Left cardiac atrium (tissue), 4 donors: Measurements from ENCODE around the gene DOCK1. TPM values are rescaled to one million over a fixed set of nuclear protein-coding genes. Genes with fewer than 3 reads are reported as not detected.

Source experiments
- ATAC-seq, 2 donors: fragments of 200-7000 bp; cut with Tn5 transposase; one replicate each; pipeline ENCODE4 v1.9.1; 2020; ENCODE audit warnings: mild to moderate bottlenecking in 2 of 2, moderate library complexity in 2 of 2
- DNase-seq: peaks from one replicate; pipeline ENCODE4 v3.0.0-alpha.2; 2020
- intact Hi-C, 2 donors: fragments of 100-400 bp; cut with DNase I; formaldehyde crosslinking; loops; one replicate each; pipeline versions ENCODE4 v1.14.1 to v1.15.1; 2022 to 2023
- total RNA-seq, 2 donors: library from RNA; stranded (reverse); fragmentation: NEBNext Ultra II Directional; extraction: Animal tissue kit (Norgen Biotek cat#: 25700); gene quantifications; one replicate each; pipeline ENCODE4 v1.2.1, GENCODE V29; 2021
- donor health status: DM: no; HTN: yes; CAD: no.
- donor health status: DM: no; HTN: yes; CAD: no; lungs with severe emphysema.
- donor health status: DM: yes; HTN: yes; CAD: no.
- donor health status: Dilated cardiomyopathy.

DOCK1 gene
- total RNA-seq, 2 donors from 2014 or later: 19.5 to 27.3 TPM

DNA sequence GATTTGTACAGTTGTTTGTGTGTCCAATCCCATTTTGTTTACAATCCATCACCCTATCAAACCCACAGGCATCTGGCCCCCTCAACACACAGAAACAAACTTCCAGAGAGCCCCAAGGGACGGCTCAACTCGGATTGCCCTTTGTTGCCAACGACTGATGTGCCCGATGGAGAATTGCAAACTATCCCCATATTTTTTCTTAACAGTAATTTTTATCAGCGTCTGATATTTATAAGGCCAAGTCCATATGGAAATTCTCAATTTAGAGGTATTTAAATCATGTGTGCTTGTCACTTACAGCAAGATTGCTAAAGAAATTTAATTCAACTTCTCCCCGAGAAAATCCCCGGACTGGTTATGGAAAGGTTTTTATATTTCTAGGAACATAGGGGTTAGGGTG, 530.0 kb downstream of the DOCK1 start:
- intact Hi-C loops: no loop called here
- DNase-seq (no peak), ATAC-seq (no peak)

DNA sequence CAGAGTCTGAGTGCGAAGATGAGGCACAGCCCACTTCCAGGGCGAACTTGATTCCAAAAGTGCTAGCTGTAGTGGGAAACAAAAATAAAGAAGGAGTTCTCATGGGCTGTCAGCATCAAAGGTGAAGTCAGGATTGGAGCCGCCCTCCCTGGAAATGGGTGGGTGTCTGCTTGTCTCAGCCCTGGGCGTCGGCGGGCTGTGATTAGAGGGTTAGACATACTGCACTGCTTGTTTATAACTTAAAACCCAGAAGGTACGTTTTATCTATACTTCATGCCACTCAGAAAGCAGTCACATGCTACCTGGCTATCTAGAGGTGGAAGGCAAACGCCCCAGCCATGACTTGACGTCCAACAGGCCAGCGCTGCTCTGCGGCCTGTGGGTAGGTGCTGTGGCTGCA, 535.1 kb downstream of the DOCK1 start:
- DNase-seq (no peak), ATAC-seq (no peak)
- intact Hi-C loops: no loop called here

DNA sequence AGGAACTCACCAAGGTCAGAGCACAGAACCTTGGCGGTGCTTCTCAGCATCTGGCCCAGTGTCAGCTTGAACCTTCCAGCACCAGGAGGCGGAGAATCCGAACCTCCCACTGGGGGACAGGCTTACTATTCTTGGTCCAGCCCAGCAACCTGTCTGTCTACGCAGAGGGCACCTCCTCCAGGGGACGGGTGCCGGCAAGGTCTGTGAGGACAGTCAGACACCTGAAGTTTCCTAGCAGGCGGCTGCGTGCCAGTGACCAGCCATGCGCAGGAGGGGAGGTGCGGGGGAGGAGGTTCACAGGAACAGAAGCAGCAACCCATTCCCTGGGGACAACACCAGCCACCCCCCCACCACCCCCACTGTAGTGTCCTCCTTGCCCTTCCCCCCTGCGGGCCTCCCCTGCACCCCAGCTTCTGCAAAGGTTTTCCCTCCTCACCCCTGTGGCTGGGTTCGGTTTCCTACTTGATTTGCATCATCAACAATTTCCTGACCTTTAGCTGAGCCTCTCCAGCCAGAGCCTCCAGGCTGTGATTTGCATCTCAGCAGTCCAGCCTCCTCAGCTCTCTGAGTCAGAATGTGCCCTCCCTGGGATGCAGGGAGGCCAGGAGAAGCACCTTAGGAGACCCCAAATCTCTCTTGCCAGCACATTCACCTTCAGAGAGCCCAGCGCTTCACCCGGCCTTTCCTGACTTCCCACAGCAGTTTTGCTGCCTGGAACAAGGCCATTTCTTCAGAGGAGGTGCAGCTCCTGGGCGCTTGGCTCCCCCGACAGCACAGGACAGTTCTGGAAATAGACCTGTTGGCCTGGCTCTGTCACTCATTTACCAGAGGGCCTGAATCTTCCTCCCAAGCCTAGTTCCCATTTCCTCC, 536.4 kb downstream of the DOCK1 start:
- DNase-seq: no peak
- intact Hi-C loops: no loop called here
- ATAC-seq: peak; percentile 27 to 30

DNA sequence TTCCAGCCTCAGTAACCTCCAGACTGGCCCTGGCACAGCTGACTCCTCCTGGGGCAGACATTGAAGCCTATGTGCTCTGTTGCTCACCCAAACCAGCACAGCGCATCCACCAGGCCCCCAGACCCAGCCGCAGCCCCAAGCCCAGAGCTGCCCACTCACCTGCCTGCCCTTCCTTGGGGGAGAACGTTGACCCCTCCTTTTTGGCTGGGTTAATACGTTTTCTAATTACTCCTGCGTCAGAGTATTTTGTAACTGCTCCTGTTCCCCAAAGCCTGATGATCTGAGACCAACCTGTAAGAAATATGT, 536.9 kb downstream of the DOCK1 start:
- ATAC-seq: no peak
- intact Hi-C loops: no loop called here
- no peak for DNase-seq

DNA sequence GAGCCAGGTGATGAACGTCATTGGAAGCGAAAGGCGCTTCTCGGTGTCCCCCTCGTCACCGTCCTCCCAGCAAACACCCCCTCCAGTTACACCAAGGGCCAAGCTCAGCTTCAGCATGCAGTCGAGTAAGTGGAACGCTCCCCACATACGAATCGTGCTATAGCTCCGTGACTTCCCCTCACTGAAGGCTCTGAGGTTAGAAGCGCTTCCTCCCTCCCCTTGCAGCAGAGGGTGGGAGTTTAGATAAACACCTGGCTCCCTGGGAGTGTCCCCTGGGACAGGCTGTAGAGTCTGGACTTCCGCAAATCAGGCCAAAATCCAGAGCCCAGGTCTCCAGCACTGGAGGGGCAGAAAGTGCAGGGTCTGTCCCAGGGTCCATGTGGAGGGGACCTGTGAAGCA, 538.9 kb downstream of the DOCK1 start:
- DNase-seq (no peak), ATAC-seq (no peak)
- intact Hi-C loops: no loop called here

DNA sequence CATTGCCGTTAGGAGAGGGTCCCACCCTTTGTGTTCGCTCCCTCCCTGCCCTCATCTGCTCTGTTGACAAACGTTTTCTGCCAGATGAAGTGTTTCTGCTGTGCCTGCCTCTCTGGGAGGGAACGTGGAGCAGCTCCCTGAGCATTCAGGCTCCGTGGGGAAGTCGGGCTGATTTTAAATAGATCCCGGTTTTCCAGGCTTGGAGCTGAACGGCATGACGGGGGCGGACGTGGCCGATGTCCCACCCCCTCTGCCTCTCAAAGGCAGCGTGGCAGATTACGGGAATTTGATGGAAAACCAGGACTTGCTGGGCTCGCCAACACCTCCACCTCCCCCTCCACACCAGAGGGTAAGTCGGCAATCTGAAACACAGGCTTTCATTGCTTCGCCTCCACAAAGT, 542.0 kb downstream of the DOCK1 start:
- no peak for DNase-seq
- ATAC-seq: no peak
- intact Hi-C loops: no loop called here

DNA sequence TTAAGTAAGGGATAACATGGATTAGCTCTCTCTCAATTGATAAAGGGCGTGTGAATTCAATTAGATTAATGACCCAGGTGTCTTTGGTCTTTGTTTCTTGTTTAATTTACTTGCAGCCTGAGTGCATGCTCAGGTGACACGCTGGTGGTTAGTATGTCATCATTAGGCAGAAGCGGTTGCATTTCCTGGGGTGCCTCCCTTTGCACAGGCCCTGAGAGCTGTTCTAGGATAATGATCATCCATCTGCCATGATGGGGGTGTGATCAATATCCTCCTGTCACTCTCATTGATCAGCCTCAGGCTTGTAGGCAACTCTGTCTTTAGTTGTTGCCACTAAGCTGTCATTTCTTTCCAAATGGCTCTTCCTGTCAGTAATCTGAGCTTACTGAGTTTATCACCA, 544.3 kb downstream of the DOCK1 start:
- ATAC-seq (no peak), DNase-seq (no peak)
- intact Hi-C loops: no loop called here

DNA sequence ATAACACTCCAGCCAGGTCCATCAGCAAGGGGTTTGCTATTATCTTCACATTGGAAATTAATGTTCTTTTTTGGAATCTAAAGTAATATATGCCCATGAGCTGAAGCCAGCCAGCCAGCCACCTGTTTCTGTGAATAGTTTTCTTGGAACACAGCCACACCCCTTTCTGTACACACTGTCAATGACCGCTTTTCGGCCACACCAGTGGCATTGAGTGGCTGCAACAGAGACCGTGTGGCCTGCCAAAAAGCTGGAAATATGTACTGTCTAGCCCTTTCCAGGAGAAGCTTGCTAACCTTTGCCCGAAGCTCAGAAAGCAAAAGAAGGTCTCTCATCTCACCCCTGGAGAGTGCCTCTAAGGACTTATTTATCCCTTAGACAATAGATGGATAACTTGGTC, 545.4 kb downstream of the DOCK1 start:
- ATAC-seq (no peak), DNase-seq (no peak)
- intact Hi-C loops: no loop called here

DNA sequence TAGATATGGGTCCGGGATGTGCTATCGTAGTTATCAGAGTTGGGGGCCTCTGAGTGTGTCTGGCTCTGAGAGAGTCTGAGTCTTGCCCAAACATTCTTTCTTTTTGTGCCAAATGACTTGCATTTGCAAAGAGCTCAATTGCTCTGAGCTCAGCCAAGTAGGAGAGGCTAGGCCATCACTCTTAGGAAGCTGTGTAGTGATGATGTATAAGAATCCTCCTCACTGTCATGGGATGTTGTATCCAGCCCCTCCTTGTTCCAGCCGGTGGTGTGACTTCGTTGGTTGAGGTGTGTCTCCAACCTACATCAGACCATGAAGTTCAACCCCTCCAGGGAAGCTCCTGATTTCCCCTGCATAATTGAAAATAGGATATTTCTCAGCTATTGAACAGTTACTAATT, 546.4 kb downstream of the DOCK1 start:
- no peak for DNase-seq
- intact Hi-C loops: no loop called here
- no peak for ATAC-seq

DNA sequence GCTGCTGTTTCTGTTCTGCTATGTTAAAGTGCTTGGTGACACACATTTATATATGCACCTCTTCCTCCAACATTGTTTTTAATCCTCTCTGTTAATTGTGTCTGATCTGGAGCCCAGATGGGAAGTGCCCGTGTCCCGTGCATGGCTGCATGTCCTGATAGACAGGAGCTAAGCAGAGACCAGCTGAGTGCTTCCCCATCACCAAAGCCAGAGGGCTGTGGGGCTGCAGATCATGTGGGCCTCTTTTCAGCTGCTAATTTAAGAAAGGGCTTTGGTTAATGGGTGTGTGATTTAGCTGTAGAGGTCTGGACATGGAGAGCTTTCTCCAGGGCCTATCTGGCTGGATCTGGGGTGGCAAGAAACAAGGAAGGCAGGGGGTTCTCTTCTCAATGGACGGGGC, 547.3 kb downstream of the DOCK1 start:
- DNase-seq (no peak), ATAC-seq (no peak)
- intact Hi-C loops: no loop called here

DNA sequence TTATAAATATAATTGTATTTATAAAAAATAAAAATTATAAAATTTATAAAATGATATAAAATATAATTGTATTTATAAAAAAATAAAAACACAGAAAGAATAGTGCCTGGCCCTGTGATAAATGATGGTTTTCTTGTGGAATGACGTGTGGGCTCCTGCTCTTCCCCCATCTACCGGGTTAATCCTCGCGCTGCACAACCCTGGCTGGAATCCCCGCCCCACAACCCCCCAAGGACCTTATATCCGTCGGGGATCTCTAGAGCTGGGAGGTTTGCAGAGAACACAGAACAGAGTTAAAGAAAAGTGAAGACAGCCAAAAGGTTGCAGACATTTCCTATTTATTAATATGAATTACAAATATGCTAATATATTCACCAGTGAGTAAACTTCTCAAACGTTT, 548.5 kb downstream of the DOCK1 start:
- intact Hi-C loops: no loop called here
- no peak for DNase-seq
- ATAC-seq: no peak

DNA sequence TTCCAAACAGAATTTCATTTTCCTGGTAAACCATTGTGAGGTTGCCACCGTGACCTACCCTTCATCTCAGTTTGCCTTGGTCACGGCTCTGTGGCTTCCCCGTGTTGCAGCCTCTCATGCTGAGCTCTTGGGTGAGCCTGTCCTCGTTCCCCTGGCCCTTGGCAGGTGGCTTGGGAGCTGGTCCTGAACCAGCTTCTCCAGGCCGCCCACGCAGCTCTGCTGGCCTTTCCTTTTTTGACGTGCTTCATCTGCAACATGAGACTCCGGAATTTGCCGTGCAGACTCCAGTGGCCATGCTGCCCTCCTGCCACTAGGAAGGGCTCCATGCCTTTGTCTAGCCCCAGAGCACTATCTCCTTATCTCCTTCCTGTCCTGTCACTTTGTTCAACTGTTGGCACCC, 550.9 kb downstream of the DOCK1 start:
- ATAC-seq: no peak
- DNase-seq: no peak
- intact Hi-C loops: no loop called here

DNA sequence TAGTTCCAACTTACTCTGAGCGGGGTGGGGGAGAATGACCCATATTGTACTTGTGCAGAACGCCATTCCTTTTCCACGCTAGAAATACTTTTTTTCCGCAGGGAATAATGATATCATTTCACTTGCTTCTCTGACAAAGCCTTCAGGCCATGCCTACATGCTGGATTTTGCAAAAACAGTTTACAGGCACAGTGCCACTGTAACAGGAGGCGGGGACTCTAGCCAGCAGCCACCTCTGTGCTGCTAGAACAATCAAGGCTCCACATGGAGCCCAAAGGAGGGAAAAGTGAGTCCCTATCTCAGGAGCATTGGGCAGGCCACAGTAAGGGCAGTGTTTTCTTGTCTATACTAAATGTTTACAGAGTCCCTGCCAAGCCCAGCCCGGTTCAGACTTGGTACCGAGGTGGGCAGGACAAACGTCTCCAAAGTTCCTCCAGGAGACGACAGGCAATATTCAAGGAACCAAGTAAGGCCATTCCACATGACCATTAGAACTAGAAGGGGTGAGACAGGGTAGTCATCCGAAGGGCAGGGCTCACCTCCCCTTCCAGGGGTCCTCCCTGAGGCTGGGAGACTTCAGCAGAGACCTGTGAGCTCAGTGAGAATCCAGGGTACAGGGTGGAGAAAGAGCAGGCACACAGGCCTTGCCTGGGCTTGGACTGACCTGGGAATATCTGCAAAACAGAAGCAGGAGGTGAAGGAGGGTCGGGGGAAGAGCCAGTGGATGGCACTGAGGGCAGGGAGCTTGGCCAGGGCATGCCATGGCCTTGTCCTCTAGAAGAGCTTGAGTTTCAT, 553.0 kb downstream of the DOCK1 start:
- DNase-seq (no peak), ATAC-seq (no peak)
- intact Hi-C loops: no loop called here

DNA sequence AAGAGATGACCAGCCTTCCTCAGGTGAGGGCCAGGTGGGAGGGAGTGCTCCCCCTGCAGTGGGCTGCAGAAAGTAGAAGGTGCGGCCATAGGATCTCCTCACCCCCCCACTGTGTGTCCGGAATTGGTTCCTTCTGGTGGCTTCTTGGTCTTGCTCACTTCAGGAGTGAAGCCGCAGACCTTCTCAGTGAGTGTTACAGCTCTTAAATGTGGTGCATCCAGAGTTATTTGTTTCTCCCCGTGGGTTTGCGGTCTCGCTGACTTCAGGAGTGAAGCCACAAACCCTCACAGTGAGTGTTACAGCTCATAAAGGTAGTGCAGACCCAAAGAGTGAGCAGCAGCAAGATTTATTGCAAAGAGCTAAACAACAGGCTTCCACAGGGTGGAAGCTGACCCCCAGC, 553.6 kb downstream of the DOCK1 start:
- DNase-seq: no peak
- intact Hi-C loops: no loop called here
- ATAC-seq: no peak

DNA sequence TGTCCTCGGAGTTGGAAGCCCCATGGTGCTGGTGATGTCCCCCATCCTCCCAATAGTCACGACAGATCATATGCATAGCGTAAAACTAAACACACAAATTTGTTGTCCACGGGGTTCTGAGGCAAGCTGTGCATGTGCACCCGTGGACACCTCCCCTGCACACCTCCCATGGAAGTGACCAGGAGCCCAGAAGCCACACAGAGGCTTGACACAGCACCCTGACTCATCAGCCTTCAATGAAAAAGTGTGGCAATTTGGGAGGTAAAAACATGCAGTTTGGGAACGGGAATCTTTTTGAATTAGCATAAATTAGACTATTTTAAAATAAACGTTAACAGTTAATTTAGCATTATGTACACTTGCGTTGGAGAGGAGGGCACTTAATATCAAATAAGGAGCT, 554.7 kb downstream of the DOCK1 start:
- DNase-seq: no peak
- intact Hi-C loops: no loop called here
- no peak for ATAC-seq

DNA sequence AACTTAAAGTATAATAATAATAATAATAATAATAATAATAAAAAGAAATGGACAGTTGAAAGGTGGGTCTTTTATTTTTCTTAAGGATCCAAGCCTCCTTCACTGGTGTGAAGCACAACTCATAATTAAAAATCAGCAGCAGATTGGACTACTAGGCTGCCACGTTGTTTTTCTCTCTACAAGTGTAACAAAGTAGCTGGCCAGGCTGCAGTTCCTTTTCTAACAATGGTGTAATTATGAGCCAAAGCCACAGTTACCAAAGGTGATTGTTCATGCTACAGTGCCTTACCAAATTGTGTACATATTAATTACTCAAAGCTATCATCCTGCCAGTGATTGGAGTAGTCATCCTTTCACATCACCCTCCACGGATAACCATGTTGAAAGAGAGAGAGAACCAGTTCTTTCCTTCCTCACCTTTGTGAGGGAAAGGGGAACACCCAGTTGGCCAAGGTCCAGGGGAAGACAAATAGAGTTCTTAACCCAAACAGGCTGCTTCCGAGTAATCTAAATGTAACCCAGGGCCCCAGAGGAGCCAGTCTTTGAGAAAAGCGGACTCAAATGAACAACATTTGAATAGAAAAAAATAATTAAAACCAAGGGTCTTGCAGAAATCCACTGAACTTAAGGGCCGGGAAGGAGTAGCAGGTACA, 557.5 kb downstream of the DOCK1 start:
- intact Hi-C loops: no loop called here
- DNase-seq (no peak), ATAC-seq (no peak)

DNA sequence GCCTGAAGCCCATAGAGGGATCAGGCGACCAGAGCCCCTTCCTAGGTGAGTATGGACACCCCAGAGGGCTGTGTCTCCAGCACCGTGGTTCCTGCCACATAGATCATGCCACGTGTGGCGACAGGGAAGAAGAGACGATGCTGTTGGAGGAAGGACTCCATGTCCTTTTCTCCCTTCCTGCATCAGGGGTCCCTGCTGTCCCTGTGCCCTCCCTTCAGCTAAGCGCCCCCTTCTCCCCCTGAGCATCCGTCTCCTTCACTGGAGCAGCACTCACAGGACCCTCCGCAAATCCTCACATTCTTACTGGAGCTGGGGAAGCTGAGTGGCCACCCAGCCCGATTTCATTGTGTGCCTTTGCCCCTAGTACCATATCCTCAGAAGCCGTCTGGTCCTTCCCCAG, 558.3 kb downstream of the DOCK1 start:
- ATAC-seq (no peak), DNase-seq (no peak)
- intact Hi-C loops: no loop called here

DNA sequence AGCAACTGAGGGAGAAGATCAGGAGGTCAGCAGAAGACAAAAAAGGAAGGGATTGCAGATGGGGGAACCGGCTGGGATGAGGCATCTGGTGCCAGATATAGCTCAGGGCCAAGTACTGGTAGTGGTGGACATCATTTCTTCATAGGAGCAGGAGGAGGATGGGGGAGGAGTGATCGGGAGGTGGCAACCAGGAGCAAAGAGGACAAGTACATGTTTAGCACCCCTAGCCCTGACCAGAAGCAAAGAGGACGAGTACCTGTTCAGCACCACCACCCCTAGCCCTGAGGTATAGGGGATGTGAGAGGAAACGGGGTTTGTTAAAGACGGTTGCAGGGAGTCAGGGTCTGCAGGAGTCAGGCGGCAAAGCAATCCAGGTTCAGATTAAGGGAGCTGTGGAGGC, 559.3 kb downstream of the DOCK1 start:
- no peak for ATAC-seq
- DNase-seq: no peak
- intact Hi-C loops: no loop called here

DNA sequence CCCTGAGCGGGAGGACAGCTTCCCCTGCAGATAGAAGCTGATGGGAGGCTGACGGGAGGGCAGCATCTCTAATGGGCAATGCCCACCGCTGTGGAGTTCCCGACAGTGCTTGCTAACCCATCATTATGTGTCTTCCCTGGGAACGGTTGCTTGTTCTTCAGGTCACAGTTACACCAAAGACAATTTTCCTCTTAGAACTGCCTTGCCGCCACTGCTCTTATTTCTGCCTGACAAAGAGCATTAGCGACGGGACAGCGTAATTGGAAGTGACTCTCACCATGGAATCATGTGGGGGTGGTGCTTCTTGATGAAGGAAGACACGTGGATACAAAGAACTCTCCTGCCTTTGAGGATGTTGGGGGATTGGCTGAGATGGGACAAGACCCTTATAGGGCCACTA, 562.6 kb downstream of the DOCK1 start:
- DNase-seq: no peak
- intact Hi-C loops: no loop called here
- no peak for ATAC-seq

DNA sequence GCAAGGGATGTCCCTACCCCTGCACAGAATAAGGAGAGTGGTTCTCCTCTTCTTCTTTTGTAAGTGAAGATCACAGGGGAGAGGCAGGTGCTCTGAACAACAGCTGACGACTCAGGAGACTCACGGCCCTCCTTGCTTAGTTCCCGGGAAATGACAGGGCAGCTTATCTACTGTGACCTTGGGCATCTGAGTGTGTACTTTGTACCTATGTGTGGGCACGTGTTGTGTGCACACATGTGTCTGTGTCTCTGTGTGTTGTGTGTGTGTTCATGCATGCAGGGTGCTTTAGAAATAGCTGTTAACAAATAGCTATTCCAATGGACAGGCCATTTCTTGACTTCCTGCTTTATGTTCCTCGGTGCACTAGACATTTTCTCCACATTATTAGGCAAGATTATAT, 563.4 kb downstream of the DOCK1 start:
- ATAC-seq (no peak), DNase-seq (no peak)
- intact Hi-C loops: no loop called here

DNA sequence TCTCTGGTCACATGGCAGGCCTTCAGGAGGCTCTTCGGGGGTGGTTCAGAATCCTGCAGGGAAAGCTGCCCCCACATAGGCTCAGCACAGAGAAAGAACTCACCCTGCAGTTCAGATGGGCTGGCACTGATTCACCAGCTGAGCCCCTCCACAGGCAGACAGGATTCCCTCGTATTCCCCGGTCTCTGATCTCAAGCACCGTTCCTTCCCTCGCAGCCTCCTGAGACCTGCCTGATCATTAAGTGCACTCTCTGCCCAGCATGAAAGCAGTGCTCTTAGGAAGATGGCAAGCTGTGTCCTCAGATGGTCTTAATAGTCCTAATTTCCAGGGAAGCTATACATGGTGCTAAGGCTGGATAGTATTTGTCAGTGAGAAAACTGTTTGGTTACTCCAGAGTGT, 565.7 kb downstream of the DOCK1 start:
- ATAC-seq (no peak), DNase-seq (no peak)
- intact Hi-C loops: no loop called here
